HG03469 (cell line): ENCODE measurements around the gene FBXW7.

ENCODE experiments used
- ATAC-seq: cut with Tn5 transposase; IDR thresholded peaks from one replicate; pipeline ENCODE4 v1.9.1; 2021; ENCODE audit warnings: mild to moderate bottlenecking, moderate library complexity, moderate number of reproducible peaks; ENCODE audit not compliant: unreplicated experiment

The FBXW7 gene

DNA sequence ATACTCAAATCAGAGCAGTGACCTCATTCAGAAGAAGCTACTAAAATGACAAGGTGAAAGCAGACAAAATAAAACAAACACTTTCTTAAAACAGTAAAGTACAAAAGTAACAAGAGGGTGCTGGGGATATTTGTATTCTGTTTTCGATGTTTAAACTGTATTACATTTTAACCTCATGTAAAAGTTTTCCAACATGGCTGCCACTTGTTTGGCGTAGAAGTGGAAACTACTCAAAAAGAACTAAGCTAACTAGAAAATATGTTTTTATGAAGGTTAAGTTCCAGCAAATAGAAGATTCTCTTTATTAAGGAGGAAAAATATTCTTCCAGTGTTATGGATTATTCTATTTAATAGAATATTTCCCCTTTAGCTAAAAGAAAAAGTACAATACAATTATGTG, 155.0 kb downstream of the FBXW7 start:
- ATAC-seq = no peak

DNA sequence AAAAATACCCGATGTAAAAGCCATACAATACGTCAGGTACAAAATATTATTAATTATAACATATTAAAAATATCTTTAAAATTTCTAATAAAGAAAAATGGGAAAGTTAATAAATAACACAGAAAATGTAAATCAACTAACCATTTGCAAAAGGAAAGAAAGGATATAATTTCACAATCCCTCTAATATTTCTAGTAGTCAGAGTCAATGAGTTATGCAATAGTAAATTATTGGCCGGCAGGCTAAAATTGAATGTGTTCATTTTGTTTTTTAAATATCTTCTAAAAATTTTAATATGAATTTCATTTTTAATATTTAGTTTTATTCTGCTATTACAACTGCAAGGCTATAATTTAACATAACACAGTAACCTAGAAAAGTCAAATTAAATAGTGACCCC, 155.7 kb downstream of the FBXW7 start:
- ATAC-seq = no peak

DNA sequence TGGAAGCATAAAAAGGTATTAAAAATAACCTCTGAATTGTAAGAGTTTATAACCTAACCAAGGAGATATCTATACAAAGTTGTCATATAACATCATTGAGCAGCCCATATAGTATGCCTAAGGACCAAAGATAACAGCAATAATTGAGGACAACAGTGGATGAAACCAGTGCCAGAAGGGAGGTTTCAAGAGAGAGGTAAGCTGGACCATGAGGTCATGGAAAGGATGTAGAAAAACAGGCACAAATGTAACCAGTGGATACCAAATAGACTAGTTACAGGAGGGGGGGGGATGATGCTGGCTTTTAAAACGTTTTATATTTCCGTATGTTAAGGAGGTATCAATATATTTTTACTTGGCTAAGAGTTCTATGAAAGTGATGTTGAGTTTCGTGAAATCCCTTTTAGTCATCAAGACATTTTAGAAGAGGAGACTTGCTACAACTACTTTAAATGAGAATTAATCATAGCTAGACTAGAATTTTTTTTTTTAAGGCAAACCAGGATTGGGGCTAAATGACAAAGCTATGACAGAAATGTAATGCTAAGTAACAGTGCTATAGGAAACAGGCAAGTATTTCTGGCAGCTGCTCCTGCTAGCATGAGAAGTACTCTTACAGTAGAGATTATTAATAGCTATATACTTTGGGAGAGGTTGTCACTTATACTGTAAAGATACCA, 161.1 kb downstream of the FBXW7 start:
- no peak for ATAC-seq

- no peak for ATAC-seq
Measured at GRCh38 chr4:152374153-152374552, 161.7 kb downstream of the FBXW7 start.

DNA sequence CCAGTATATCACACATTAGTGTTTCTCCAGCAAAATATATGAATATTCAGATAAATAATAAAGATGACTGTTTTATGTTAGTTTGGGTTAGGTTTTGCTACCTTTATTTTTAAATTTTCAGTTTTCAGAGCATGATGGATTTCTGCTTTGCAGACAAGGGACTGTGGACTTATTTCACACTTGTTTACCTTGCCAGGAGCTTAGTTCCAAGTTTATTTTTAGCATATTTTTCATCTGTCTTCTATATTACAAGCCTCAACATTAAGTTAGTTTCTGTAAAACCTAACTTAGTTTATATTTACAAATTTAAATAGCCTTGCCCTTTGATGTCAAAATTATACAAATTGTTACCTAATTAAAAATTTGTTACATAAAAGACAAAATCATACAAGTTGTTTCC, 163.4 kb downstream of the FBXW7 start:
- ATAC-seq = no peak

GRCh38 chr4:152369902-152370295, 166.0 kb downstream of the FBXW7 start:
- ATAC-seq = no peak

DNA sequence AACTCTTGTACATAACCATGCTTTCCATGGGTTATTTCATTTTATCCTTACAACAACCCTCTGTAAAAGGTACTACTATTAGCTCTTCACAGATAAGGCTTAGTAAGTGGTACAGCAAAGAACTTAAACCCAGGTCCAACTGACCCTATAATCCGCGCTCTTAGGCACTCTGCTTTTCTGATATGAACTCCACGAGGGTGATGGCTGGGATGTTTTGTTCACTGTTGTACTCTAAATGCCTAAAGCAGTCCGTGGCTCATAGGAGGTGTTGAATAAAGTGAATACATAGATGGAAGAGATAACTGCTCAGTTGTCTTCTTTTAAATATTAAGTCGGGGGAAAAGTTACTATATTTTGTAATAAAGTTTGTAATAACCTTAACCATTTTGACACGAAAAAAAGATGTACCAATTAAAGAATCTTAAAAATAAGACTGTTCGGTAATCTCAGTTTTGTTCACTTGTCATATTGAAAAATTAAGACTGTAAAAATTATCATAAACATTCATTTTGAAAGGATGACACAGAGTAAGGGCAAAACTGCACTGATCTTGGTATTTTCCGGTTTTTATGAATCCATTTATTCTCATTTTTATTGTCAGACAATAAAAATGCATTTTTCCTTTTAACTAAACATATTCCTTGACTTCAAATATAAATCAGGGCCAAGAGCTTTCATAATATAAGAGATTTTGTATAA, 166.5 kb downstream of the FBXW7 start:
- no peak for ATAC-seq

DNA sequence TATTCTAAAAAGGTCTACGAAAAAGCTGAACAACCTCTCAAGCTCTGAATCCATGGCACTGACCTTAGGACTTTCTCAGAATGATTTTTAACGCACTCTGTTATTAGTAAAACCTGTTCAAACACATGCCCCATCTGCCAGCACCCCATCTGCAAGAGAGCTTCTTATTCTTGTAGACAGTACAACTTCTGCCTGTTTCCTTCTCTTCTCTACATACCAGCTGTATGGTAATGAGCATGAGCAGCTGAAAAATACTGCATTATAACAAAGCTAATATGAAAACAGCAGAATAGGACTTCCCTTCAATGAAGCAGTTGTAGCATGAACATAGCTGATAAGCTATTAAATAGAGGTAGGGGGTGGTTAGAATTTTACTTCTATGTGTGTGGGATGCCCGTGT, 167.9 kb downstream of the FBXW7 start:
- ATAC-seq = no peak

GRCh38 chr4:152364883-152365282, 171.0 kb downstream of the FBXW7 start:
- no peak for ATAC-seq

GRCh38 chr4:152364383-152364782, 171.5 kb downstream of the FBXW7 start:
- ATAC-seq = no peak

DNA sequence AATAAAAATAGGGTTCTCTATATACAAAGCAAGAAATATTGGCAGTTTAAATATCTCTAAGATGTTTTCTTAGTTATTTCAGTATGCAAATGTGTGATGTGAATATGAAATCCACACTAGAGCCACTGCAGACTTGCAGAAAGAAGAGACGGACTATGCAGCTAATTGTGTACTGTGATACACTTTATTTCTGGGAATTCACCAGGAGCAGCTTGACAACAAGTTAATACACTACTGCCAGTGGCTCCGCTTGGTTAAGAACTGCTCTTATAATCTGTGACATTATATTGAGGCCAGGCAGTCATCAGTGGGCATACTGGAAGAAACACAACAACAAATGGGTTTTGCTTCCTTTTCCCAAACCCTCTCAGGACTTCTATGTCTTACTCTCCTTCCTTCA, 172.0 kb downstream of the FBXW7 start:
- no peak for ATAC-seq

DNA sequence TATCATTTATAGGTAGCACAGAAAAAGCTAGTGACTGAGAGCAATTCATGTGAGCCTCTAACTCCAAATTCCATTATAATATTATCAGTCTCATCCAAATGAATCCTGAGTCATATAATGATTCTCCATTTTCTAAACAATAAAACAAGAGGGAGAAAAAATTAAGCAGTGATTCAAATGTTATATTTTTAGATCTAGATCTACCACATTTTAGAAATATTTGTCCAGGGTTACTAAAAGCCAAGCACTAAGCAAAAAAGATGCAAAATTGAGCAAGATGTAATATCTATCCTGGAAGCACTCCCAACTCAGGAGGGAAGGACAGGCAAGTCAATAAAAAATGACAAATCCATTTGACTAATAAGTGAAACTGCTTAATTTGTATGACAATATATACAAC, 172.8 kb downstream of the FBXW7 start:
- no peak for ATAC-seq

- ATAC-seq = peak; percentile 18
Measured at GRCh38 chr4:152360045-152360410, 175.9 kb downstream of the FBXW7 start.

- ATAC-seq = peak; percentile 38
Measured at GRCh38 chr4:152359208-152360044, 176.5 kb downstream of the FBXW7 start.

DNA sequence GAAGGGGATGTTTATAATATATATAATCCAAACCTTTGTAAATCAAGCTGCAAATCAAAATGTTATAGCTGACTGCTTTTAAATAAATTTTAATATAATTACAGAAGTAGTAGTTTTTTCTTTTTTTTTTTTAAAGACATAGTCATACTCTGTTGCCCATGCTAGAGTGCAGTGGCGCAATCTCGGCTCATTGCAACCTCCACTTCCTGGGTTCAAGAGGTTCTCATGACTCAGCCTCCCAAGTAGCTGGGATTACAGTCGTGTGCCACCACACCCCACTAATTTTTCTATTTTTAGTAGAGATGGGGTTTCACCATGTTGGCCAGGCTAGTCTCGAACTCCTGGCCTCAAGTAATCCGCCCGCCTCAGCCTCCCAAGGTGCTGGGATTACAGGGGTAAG, 178.7 kb downstream of the FBXW7 start:
- no peak for ATAC-seq

DNA sequence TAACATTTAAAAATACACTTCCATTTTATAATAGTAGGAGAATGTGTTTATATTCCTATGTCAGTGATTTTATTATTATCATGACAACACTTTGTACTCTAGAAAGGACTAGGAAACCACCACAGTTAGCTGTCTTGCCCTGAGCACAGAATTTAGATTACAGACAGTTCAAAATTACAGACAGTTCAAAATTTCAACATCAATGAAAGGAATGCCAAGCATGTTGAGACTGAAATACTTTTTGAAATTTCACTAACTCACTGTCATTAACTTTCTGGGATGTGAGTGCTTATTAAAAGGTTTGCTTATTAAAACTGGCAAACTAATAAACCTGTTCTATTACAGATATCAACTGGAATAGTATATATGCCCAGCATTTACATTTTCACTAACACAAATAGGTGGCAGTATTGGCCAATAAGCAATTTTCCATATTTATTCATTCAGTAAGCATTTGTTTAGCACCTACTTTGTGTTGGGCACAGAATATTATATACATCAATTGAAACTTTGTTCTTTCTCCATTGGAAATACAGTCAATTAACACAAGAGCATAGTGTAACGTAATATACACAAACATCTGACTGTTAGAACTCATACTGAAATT, 179.4 kb downstream of the FBXW7 start:
- no peak for ATAC-seq

GRCh38 chr4:152352622-152353116, 183.2 kb downstream of the FBXW7 start:
- peak; percentile 56 for ATAC-seq

DNA sequence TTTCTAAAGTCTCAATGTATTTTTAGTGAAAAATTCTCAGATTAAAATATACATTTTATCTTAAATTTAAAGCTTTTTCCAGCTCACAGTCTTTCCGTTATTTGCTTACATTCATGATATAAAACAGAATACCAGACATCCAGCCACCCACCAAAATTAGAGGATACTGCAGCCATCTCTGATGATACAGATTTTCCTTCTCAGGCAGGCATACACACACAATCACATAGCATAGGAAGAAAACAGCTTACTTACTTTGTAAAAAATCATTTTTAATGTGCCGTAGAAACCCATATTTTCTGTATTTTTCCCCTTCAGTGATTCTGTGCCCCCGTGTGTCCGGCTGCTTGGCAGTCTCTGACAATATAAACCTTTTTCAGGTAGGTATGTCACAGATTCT, 183.7 kb downstream of the FBXW7 start:
- no peak for ATAC-seq

GRCh38 chr4:152351080-152351479, 184.8 kb downstream of the FBXW7 start:
- no peak for ATAC-seq

DNA sequence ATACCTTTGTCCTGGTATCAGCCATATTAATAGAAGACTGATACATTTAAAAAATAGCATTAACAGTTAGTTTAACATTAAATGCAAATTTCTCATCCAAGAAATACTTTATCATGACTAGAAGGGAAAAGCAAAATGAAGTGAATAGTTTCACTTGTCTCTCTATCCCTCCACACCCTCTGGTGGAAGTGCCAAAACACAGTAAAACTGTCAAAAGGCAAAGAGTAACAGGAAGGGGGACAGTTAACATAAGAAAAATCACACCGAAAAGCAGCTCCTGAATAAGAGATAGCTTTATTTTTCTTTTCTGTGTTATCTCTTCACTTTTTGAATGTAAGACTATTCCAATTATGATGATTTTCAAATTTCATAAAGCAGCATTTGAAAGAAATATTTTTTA, 187.2 kb downstream of the FBXW7 start:
- no peak for ATAC-seq

DNA sequence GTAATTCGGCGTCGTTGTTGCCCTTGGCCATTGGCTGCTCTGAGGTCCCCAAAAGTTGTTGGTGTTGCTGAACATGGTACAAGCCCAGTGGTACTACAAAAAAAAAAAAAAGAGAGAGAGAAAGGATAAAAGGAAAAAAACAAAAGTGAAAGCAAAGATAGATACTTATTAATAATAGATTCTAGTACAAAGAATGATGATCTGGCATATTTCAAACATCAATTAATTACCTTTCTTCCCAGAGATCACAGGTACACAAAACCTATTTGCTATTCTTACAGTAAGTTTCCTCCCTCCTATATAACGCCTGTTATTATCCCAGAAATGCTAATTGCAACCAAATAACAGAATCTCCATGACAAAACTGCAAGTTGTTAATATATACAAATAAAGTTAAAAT, 188.9 kb downstream of the FBXW7 start:
- no peak for ATAC-seq
